Stimulated activated CD4-positive, alpha-beta T cell treated with anti-CD3 and anti-CD28 coated beads, Interleukin-1b, Interleukin-23, amount 100 ng/mL, for 4 hours (primary cell): ENCODE data around the gene C17orf67.
"Not testable (repeated sequence)": the region's sequence is repeated elsewhere in the genome, so short reads cannot be mapped to it uniquely, and the experiment has no call there.

Experiments used
- DNase-seq, 2 donors: peaks; one replicate each; pipeline ENCODE4 v3.0.0-alpha.2; 2020; ENCODE audit warnings: low read depth in 2 of 2

The C17orf67 gene

DNA sequence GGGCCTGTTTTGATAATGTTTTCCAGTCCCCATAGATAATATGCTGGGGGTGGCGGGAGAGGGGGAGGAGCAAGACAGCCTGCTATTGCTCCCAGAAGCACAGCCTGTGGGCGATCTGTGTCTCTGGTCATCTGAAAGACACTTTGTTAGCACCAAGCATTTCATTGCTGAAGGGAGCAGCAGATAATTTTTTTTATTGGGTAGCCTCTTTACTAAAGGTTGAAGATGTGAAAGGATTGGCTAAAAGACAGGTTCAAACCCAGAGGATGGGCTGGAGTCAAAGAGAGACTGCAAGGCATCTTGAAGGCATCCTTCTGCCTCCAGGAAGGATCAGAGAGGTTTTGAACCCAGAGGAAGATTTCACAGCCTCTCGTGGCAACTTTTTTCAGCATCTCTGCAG, 60.6 kb downstream of the C17orf67 start:
- no peak for DNase-seq

DNA sequence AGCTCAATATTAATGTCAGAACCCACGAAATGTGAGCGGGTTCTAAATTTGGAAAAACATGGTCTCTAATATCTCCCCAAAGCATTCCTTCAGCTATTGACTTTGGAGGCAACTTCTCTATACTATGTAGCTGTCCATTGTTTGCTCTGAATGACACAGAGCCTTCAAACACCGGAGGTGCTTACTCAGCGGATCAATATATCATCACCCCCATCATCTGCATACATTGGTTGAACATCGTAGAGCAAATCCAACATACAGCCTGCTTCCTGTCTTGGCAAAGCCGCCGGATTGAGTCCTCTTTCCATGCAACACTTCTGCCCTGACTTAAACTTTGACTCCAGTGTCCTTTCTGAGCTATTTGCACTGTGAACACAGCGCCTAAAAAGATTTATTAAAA, 61.3 kb downstream of the C17orf67 start:
- DNase-seq = no peak

DNA sequence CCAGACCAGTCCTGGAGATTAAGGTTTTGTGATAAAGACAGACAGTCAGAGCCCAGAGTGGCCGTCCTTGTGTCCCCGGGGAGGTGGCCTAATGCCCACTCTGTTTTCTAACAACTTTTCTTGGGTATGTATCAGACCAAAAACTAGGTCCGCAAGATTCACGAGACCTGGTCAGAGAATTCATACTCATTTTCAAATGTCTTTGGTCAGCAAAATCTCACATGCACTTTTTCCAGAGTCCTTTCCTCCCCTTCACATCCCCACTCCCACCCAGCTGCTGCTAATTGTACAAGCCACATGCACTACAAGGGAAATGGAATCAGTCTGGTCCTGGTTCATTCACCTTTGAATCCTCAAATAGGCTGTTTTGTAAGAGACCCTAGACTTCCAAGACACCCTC, 61.7 kb downstream of the C17orf67 start:
- no peak for DNase-seq

DNA sequence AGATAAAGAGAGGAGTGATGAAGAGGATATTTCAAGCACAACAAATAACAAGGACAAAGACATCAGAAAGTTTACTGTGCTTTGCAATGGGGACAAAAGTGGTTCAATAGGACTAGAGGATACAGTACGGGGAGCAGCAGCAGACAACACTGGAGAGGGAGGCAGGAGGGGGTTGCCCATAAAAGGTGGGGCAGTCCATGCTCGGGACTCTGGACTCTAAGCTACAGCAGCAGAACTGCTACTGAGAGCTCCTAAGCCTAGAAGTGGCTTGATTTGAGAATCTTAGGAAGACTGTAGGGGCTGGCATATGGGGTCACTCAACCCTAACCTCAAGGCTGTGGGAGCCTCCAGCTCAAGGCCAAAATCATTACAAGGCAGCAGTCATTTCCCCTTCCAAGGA, 62.2 kb downstream of the C17orf67 start:
- DNase-seq = no peak

DNA sequence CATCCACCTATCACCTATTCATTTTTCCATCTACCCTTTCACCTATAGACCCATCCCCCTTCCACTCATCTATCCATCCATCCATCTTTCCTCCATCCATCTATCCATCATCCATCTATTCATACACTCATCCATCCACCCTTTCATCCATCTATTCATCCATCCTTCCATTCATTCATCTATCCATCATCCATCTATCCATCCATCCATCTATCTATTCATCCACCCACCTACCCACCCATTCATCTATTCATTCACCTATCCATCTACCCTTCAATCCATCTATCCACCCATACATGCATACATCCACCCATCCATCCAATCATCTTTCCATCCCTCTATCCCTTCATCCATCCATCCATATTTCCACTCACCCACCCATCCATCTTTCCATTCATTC, 63.3 kb downstream of the C17orf67 start:
- no peak for DNase-seq

DNA sequence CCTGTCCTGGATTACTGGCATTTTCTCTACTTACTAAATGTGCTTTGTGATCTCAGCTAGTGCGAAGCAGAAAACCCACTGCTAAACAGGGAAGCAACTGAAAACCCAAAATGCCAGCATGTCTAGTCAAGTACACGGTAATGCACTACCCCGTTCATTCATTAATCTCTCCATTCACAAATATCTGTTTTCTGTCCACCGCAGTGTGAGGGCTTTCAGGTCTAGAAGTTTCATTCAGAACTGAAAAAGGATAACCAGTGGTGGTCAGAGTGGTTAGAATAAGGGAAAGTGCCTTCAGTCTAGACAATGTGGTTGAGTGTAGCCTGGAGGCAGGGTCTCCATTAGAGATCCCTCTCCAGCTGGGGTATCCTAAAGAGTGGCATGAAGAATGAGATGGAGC, 68.3 kb downstream of the C17orf67 start:
- DNase-seq = no peak

DNA sequence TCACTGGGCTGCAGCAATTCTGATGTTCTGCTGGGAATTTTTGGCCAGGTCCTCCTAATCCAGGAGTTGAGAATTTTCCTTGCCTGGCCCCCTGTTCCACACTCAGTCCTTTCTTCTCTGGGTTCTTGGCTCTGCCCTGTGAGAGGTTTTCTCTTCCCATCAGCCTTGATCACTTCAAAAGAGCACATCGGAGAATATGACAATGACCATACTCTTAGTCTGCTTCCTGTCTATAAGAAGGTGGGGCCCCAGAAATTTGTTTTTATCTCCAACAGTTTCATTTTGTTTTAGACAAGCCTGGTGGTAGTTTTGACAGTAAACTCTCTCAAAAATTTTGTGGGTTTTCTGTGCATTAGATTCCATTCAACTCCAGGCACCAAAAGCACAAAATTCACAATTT, 70.7 kb downstream of the C17orf67 start:
- no peak for DNase-seq

DNA sequence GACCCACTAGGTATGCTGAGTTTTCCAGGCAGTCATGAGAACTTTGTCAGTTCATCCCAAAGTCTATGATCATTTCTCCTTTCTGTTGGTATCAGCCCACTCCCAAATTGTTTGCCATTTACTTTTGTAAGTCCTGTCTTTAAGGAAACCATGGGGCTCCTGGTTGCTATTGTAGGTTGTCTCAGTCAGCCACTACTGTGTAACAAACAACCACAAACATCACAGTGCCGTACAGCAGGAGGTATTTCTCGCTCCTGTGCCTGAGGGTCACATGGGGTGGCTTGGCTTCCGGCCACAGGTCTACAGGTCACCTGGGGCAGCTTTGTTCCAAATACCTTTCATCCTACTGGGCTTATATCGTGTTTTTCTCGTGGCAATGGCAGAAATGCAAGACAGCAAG, 71.6 kb downstream of the C17orf67 start:
- no peak for DNase-seq

DNA sequence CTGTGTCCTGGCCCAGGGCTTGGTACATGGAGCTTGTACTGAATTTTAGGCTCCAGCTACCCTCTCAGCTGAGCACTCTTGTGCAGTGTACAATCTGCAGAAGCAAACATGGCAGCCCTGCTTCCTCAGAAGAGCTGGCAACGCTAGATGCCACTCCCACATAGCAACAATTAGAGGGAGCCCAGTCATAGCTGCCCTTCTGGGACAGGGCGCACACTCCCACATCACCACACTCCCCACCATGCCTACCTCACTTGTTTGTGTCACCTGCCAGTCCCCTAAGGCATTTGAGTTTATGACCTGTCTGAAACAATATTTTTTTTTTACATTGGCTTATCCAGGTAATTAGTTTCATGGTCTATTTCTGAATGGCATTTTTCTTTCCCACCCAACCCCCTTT, 72.3 kb downstream of the C17orf67 start:
- DNase-seq = no peak

DNA sequence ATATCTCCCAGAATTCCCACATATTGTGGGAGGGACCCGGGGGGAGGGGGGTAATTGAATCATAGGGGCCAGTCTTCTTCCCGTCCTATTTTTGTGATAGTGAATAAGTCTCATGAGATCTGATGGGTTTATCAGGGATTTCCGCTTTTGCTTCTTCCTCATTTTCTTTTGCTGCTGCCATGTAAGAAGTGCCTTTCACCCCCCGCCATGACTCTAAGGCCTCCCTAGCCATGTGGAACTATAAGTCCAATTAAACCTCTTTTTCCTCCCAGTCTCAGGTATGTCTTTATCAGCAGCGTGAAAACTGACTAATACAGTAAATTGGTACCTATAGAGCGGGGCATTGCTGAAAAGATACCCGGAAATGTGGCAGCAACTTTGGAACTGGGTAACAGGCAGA, 76.1 kb downstream of the C17orf67 start:
- DNase-seq = not testable (repeated sequence)

DNA sequence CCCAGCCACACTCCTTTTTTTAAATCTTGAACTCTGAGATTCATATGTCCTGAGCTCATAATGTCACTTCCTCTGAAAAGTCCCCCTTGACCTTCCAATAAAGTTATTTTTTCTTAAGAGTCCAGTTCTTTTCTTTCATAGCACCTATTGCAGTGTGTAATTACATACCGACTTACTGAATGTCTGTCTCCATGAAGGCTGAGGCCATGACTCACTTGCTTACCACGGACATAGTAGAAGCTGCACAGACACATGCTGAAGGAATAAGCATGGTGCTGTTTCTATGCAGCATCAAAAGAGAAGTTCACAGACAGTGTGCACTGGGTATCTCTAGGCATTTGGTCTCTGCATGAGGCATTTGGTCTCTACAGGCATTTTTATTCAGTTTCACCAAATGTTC, 77.2 kb downstream of the C17orf67 start:
- DNase-seq = no peak

DNA sequence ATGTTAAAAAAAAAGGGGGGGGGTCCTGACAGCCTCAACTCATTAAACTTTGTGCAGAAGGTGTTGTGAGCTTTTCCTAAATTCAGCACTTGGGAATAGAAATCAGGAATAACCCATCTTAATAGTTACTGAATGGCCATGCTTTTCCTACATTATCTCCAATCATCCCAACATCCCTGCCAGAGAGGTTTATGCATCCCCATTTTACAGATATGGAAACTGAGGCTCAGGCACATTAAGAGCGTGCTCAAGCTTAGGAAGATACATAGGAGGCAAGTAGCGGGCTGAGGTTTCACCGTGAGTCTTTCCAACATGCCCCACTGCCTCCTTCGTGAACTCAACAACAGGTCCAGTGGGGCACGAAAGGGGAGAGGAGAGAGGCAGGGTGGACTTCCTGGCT, 78.4 kb downstream of the C17orf67 start:
- DNase-seq = no peak

DNA sequence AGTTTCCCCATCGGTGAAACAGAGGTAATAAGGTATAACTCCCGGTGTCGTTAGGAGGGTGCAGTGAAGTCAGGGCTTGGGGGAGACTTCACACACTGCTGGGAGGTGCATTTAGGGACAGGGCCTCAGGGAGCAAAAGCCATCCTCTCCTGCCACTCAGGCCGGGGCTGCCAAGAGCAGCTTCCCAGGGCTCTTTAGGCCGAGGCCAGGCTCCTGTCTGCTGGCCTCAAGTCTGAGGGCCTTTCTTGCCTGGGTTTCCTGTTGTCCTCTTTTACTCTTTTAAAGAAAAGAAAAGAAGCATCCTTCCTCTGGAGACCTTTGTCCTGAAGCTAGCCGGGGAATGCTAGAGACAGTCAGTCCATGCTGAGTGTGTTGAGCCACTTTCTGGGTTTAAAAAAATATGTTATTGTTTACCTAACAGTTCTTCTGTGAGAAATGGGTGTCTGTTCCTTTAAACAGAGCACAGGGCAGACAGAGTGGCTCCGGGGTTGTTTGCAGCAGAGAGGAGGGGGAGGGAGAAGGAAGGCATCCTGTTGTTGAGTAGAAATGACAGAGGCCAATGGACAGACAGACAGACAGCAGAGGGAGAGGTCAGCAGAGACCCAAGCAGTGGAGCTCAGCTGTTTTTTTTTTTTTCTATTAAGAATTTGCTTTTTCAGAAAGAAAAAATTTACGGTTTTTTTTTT, 79.1 kb downstream of the C17orf67 start:
- DNase-seq = no peak

DNA sequence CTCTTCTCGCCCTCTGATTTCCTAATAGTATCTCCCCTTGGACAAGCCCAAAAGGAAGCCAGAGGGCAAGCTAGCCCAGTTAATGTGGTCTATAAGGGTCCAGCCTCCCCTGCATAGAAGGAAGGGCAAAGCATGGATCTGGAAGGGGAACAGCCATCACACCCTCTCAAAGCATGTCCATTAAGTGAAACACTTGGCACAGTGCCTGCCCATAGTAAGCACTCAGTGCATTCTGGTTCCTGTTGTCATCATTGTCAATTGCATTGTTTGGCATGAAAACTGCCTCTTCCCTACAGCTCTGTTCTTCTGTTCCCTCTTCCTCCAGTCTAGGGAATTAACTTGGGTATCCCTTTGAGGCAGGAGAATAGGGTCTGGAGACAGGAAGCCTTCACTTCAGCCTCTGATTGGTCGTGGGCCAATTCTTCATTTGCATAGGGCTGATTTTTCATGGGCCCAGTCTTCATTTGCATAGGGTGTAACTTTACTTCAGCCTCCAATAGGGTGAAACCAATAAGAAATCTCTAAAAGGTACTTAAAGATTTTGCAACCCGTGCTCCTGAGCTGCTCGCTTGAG, 81.4 kb downstream of the C17orf67 start:
- DNase-seq = no peak

DNA sequence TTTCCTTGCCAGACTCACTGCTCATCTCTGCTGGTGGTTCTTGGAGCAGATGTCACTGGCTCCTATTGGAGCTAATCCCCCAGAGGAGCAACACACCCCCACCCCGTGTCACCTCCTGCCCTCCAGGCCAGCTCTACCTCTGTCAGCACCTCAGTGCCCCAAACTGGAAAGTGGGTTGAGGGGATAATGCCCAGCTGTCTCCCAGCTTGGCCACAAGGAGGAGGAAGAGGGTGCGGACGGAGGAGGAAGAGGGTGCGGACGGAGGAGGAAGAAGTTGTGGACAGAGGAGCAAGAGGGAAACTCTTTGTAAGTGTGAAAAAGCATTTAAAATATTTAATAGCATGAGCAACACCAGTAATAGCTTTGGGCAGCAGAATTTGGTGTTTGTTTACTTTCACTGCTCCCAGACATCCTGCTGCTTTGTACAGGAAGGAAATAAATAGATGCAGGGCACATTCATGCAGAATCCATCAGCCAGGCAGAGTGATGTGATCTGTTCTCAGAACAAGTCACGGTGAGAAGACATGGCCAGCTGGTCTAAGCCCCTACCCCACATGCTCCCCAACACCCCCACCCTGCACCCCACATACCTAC, 82.5 kb downstream of the C17orf67 start:
- DNase-seq = no peak

DNA sequence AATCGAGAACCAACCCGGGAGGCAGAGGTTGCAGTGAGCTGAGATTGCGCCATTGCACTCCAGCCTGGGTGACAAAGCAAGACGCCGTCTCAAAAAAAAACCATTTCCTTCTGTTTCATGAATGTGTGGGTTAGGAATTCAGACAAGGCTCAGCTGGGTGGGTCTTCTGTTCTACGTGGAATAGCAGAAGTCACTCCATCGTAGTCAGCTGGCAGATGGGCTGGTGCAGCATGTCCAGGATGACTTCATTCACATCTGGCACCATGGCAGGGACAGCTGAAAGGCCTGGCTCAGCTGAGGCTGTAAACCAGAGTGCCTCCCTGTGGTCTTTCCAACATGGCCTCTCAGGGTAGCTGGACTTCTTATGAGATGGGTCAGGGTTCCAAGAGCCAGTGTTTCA, 89.0 kb downstream of the C17orf67 start:
- no peak for DNase-seq

DNA sequence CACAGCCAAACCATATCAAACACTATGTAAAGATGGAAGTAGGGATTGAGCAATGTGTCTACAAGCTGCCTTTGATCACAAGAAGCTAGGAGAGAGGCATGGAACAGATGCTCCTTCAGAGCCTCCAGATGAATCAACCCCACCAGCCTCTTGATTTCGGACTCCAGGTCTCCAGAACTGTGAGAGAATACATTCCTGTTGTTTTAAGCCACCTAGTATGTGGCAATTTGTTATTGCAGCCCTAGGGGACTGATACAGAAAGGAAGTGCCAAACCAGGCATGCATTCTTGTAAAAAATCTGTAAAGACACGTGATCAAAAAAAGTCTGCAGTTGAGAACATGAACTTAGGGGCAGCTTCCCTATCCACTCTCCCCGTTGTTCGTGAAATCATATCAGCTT, 91.1 kb downstream of the C17orf67 start:
- no peak for DNase-seq
